Measurements from ENCODE around the gene FNBP1. TPM values are rescaled to one million over a fixed set of nuclear protein-coding genes. Genes with fewer than 3 reads are reported as not detected.

The FNBP1 gene
- total RNA-seq, 8 experiments from 2014 or later: 18.1 to 85.3 (median 29.3) TPM

GRCh38 chr9:130058154-130058553 is 15.2 kb upstream of the FNBP1 start:
- 70 to 100% (median 93%) methylated on average over 1 to 7 of the region's 7 CpGs; no CpG with 5 or more reads in 3 of the 10 experiments for WGBS, 10 experiments
- H3K4me3 ChIP-seq: no peak overlapping the region
- H3K27ac ChIP-seq: no peak overlapping the region
- no peak for ATAC-seq (replicated peaks in 6 of 8)
- peaks cover 3 to 12% of the 10 kb centered on the region in 2 donors for H3K4me1 ChIP-seq (replicated peaks in 1 of 2)
- in situ Hi-C loops (cut with MboI; ENCODE audit: low pct_unique_long_range_greater_than_20kb in 2 of 9, low sequenced_read_pairs in 9 of 9, unreplicated experiment in 9 of 9): loop anchor here in 1 of 9 experiments (25.0 kb wide), 1 partner anchor 171 kb away; no protein-coding TSS in a partner anchor

DNA sequence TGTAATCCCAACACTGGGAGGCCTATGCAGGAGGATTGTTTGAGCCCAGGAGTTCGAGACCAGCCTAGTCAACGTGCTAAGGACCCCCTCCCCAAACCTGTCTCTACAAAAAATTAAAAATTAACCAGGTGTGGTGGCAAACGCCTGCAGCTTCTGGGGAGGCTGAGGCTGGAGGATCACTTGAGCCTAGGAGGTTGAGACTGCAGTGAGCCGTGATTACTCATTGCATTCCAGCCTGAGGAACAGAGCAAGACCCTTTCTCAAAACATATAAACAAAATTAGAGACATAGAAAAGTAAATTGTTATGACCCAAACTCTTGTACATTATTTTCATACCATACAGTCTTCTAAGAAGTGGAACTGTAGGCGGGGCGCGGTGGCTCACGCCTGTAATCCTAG is 11.8 kb upstream of the FNBP1 start:
- WGBS, 10 experiments: 20 to 100% (median 77%) methylated on average over 2 to 8 of the region's 8 CpGs; no CpG with 5 or more reads in 4 of the 10 experiments
- Histone ChIP-seq H3K27ac (peak overlapping the region; percentile 98 to 99), H3K4me3 (peak overlapping the region; percentile 79 to 95 (median 94)), H3K4me1 (replicated peaks in 1 of 2) (peaks cover 17 to 26% of the 10 kb centered on the region in 2 donors)
- no peak for ATAC-seq (replicated peaks in 6 of 8)
- in situ Hi-C loops (cut with MboI; ENCODE audit: low pct_unique_long_range_greater_than_20kb in 2 of 9, low sequenced_read_pairs in 9 of 9, unreplicated experiment in 9 of 9): loop anchor here in 1 of 9 experiments (25.0 kb wide), 1 partner anchor 168 kb away; no protein-coding TSS in a partner anchor

- peaks cover 17 to 26% of the 10 kb centered on the region in 2 donors for H3K4me1 ChIP-seq (replicated peaks in 1 of 2)
Observed at GRCh38 chr9:130054325-130054786, 11.4 kb upstream of the FNBP1 start.

DNA sequence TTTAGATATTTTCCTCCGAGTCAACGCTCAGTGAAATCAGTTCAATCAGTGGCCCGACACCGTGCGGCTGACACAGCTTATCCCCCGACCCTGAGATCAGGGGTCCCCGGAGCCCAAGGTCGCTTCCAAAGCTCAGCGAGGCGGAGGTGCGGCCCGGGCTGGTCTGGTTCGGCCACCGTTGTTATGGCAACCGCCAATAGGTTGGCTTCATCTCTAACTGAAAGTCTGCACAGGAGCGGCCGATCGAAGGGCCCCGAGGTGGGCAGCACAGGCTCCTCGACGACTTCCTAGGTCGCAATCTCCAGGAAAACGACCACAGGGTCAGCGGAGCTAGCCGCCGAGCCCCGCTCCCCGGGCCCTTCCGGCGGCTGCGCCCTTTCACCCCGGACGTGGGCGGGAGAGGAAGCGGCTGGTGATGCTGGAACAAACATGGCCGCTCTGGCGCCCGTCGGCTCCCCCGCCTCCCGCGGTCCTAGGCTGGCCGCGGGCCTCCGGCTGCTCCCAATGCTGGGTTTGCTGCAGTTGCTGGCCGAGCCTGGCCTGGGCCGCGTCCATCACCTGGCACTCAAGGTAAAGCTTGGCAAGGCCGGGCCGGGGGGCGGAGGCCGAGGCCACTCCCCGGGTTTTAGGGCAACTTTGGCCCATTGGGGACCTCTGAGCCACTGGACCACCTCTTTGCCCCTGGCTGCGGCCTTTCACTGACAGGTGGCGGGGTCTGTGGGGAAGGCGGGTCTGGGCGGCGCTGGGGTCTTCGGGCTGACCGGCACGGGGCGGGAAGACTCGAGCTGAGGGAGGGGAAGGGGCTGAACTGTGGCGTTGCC is 10.7 kb upstream of the FNBP1 start, which contains the start of gene GPR107:
Gene GPR107, plus strand, starts transcription at position 403 of the 821 bp plus-strand sequence. Its CDS starts 27 bp downstream, at position 430.
- Histone ChIP-seq H3K4me3 (peak within 1 kb of the TSS; percentile 79 to 95 (median 94)), H3K4me1 (replicated peaks in 1 of 2) (peaks cover 17 to 26% of the 10 kb centered on the region in 2 donors), H3K27ac (peak within 1 kb of the TSS; percentile 98 to 99)
- ATAC-seq (replicated peaks in 6 of 8): peak; percentile 92 to 97 (median 94)
- in situ Hi-C loops (cut with MboI; ENCODE audit: low pct_unique_long_range_greater_than_20kb in 2 of 9, low sequenced_read_pairs in 9 of 9, unreplicated experiment in 9 of 9): loop anchor here in 1 of 9 experiments (25.0 kb wide), 1 partner anchor 166 kb away; no protein-coding TSS in a partner anchor
- WGBS, 10 experiments: 0 to 4% (median 0%) methylated on average over 3 to 27 of the region's 64 CpGs; no CpG with 5 or more reads in 1 of the 10 experiments

More at GRCh38 chr9:130054325-130054786, 11.4 kb upstream of the FNBP1 start:
- 0 to 6% (median 3%) methylated on average over 2 to 12 of the region's 14 CpGs; no CpG with 5 or more reads in 4 of the 10 experiments for WGBS, 10 experiments
- ATAC-seq (replicated peaks in 6 of 8): peak in 3 of 8 experiments; percentile 10 to 36 (median 13)
- Histone ChIP-seq H3K4me3 (peak overlapping the region; percentile 79 to 95 (median 94)), H3K27ac (peak overlapping the region; percentile 98 to 99)
- in situ Hi-C loops (cut with MboI; ENCODE audit: low pct_unique_long_range_greater_than_20kb in 2 of 9, low sequenced_read_pairs in 9 of 9, unreplicated experiment in 9 of 9): loop anchor here in 1 of 9 experiments (25.0 kb wide), 1 partner anchor 167 kb away; no protein-coding TSS in a partner anchor

DNA sequence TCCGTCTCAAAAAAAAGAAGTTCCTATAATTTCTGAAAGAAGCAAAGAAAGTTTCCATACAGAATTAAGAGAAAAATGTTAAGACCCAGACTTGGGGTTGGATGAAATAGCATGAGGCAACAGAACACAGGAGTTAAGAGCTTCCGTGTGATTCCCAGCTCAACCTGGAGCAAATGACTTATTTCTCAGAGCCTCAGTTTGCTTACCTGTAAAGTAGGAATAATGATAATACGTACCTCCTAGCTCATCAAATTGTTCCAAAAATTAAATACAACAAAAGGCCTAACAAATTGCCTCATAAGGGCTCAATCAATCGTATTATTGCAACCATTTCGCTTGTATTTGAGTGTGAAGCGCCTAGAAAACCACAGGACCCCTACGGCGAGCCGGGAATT is 10.1 kb upstream of the FNBP1 start:
- Histone ChIP-seq H3K27ac (peak overlapping the region; percentile 98 to 99), H3K4me3 (peak overlapping the region; percentile 79 to 95 (median 94)), H3K4me1 (replicated peaks in 1 of 2) (peaks cover 17 to 26% of the 10 kb centered on the region in 2 donors)
- 0 to 39% (median 19%) methylated on average over 1 to 8 of the region's 9 CpGs; no CpG with 5 or more reads in 1 of the 10 experiments for WGBS, 10 experiments
- in situ Hi-C loops (cut with MboI; ENCODE audit: low pct_unique_long_range_greater_than_20kb in 2 of 9, low sequenced_read_pairs in 9 of 9, unreplicated experiment in 9 of 9): loop anchor here in 1 of 9 experiments (25.0 kb wide), 1 partner anchor 166 kb away; no protein-coding TSS in a partner anchor
- ATAC-seq (replicated peaks in 6 of 8): no peak

- Histone ChIP-seq H3K4me1 (replicated peaks in 1 of 2) (peaks cover 17 to 26% of the 10 kb centered on the region in 2 donors), H3K4me3 (peak overlapping the region in 1 of 5 donors; percentile 6), H3K27ac (no peak overlapping the region)
- peak in 3 of 8 experiments; percentile 6 to 41 (median 15) for ATAC-seq (replicated peaks in 6 of 8)
- in situ Hi-C loops (cut with MboI; ENCODE audit: low pct_unique_long_range_greater_than_20kb in 2 of 9, low sequenced_read_pairs in 9 of 9, unreplicated experiment in 9 of 9): loop anchor here in 1 of 9 experiments (25.0 kb wide), 1 partner anchor 165 kb away; no protein-coding TSS in a partner anchor
Observed at GRCh38 chr9:130051855-130052254, 8.9 kb upstream of the FNBP1 start.

DNA sequence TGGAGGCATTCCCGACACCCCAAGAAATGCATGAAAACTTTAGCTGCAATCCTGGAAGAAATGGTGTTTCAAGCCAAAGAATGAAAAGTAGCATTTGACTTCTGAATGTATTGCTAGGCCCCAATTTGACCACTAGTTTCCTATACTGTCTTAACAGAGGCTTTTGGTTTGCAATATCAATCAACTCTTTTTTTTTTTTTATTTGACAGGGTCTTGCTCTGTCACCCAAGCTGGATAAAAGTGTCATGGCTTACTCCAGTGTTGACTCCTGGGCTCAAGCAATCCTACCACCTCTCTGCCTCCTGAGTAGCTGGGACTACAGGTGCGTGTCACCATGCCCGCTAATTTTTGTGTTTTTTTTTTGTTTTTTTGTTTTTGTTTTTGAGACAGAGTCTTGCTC is 7.5 kb upstream of the FNBP1 start:
- no peak for ATAC-seq (replicated peaks in 6 of 8)
- Histone ChIP-seq H3K27ac (no peak overlapping the region), H3K4me3 (no peak overlapping the region), H3K4me1 (replicated peaks in 1 of 2) (peaks cover 17 to 21% of the 10 kb centered on the region in 2 donors)
- in situ Hi-C loops (cut with MboI; ENCODE audit: low pct_unique_long_range_greater_than_20kb in 2 of 9, low sequenced_read_pairs in 9 of 9, unreplicated experiment in 9 of 9): loop anchor here in 1 of 9 experiments (25.0 kb wide), 1 partner anchor 163 kb away; no protein-coding TSS in a partner anchor
- 80 to 100% (median 93%) methylated on average over 1 to 3 of the region's 3 CpGs; no CpG with 5 or more reads in 1 of the 10 experiments for WGBS, 10 experiments

DNA sequence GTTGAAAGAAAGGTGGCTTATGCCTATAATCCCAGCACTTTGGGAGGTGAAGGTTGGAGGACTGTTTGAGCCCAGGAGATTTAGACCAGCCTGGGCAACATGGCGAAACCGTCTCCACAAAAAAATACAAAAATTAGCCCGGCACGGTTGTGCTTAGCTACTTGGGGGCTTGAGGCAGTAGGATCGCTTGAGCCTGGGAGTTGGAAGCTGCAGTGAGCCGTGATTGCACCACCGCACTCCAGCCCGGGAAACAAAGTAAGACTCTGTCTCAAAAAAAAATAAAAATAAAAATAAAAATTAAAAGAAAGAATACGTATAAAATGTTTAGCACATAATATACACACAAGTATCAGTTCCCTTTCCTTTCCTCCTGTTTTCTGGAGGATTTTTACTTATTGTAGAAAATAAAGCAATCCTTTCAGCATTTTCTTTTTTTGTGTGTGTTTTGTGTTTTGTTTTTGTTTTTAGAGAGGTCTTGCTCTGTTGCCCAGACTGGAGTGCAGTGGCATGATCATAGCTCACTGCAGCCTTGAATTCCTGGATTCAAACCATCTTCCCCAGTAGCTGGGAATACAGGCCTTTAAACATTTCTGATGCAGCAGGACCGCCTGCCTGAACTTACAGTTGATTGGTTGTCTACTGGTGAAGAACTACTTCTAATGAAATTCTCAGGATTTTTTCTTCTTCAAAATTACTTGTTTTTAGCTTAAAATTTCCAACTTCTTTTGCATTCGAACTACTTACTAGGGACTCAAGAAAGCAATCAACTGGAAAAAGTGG is 6.6 kb upstream of the FNBP1 start:
- Histone ChIP-seq H3K27ac (no peak overlapping the region), H3K4me3 (no peak overlapping the region), H3K4me1 (replicated peaks in 1 of 2) (peaks cover 14 to 15% of the 10 kb centered on the region in 2 donors)
- whole genome bisulfite sequencing, 10 experiments: 65 to 100% (median 78%) methylated on average over 2 to 10 of the region's 11 CpGs
- no peak for ATAC-seq (replicated peaks in 6 of 8)
- in situ Hi-C loops (cut with MboI; ENCODE audit: low pct_unique_long_range_greater_than_20kb in 2 of 9, low sequenced_read_pairs in 9 of 9, unreplicated experiment in 9 of 9): loop anchor here in 1 of 9 experiments (25.0 kb wide), 1 partner anchor 162 kb away; no protein-coding TSS in a partner anchor

DNA sequence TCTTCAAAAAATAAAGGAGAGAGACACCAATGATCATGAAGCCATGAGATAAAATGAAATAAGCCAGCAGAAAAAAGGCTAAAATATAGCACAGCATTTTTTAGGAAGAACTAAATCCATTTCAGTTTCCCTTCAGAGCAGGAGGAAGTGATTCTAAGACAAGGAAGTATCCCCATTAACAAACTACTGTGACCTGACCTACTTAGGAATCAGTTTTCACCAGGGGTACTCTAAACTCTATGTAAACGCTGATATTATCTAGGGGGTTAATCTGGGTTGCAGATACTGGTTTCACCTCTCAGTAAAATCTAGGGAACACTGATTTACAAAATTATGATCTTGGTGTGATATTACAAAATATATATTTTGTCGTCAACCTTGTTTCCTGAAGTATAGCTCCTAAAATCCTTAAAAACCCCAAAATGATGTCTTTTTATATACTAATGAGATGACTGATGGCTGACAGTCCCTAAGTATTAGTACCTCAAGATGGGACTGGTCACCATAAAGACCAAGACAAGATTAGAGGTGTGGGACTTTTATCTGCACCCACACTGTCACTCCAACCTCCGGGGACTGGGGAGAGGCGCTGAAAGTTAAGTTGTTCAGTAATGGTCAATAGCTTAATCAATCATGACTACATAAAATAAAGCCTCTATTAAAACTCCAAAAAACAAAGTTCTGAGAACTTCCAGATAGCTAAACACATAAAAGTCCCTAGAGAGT is 2.9 kb upstream of the FNBP1 start:
- H3K4me1 ChIP-seq (replicated peaks in 1 of 2): peaks cover 10 to 13% of the 10 kb centered on the region in 2 donors
- 17 to 100% (median 81%) methylated on average over 1 to 3 of the region's 4 CpGs for WGBS, 10 experiments
- in situ Hi-C loops (cut with MboI; ENCODE audit: low pct_unique_long_range_greater_than_20kb in 2 of 9, low sequenced_read_pairs in 9 of 9, unreplicated experiment in 9 of 9): no loop called here
- H3K27ac ChIP-seq: no peak overlapping the region
- H3K4me3 ChIP-seq: no peak overlapping the region
- no peak for ATAC-seq (replicated peaks in 6 of 8)

DNA sequence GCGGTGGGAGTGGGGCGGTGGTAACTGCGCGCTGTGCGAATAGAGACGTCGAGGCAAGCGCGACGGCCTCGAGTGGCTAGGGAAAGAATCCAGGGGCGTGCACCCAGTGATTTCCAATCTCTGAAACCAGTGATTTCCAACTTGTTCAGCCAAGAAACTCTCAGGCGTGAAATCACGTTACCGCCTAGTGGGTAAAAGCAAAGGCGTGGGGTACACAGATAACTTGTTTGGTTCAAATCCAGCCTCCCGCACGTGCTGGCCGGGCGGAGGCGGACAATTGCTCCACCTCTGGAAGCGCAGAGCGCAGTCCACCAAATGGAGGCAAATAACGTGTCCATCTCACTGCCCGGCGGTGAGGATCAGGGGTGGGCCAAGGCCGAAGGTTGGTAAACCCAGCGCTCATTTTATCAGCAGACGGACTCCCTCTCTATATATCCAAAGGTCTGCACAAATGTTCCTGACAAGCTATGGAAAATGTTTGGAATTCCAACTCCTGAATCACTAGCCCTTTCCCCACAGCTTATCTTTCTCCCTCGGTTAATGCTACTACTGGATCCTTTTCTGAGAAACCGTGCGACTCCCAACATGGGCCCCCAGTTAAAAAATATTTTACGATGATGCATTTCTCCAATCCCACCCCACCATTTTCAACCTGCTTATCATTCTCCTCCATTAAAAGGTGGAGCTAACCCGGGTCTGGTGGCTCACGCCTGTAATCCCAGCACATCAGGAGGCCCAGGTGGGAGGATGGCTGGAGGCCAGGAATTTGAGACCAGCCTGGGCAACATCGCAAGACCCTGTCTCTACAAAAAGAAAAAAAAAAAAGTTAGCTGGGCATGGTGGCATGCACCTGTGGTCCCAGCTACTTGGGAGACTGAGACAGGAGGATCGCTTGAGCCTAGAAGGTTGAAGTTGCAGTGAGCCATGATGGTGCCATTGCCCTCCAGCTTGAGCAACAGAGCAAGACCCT is 950 bp upstream of the FNBP1 start:
- H3K4me1 ChIP-seq (replicated peaks in 1 of 2): peaks cover 18 to 24% of the 10 kb centered on the region in 2 donors
- 23 to 94% (median 75%) methylated on average over 3 to 21 of the region's 37 CpGs; no CpG with 5 or more reads in 1 of the 10 experiments for WGBS, 10 experiments
- in situ Hi-C loops (cut with MboI; ENCODE audit: low pct_unique_long_range_greater_than_20kb in 2 of 9, low sequenced_read_pairs in 9 of 9, unreplicated experiment in 9 of 9): no loop called here
- peak in 2 of 8 experiments; percentile 1 to 17 for ATAC-seq (replicated peaks in 6 of 8)
- H3K27ac ChIP-seq: peak overlapping the region; percentile 76 to 90
- peak overlapping the region; percentile 63 to 81 (median 74) for H3K4me3 ChIP-seq

DNA sequence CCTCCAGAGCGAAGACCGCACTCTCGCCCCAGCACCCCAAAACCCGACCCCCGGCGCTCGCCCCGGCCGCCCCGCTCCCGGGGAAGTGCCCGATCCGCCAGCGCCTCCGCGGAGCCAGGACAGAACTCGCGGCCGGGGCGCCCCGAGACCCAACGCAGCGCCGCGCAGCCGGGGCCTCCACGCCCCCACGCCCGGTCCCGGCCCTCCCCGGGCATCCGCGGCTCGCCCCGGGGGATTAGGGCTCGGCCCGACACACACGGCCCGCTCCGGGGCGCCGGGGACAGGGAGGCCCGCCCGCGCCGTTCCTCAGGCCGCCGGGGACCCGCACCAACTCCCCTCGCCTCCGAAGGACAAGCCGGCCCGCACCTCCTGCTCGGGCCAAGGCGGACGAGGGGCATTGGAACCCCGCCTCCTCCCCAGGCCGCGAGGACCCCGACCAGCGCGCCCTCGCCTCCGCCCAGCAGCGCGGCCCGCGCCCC is 544 bp downstream of the FNBP1 start:
- peak in 4 of 8 experiments; percentile 21 to 45 (median 22) for ATAC-seq (replicated peaks in 6 of 8)
- Histone ChIP-seq H3K27ac (peak overlapping the region; percentile 86 to 90), H3K4me3 (peak overlapping the region; percentile 63 to 81 (median 74)), H3K4me1 (replicated peaks in 1 of 2) (peaks cover 18 to 24% of the 10 kb centered on the region in 2 donors)
- WGBS, 10 experiments: no CpG with 5 or more reads among the region's 68 CpGs
- in situ Hi-C loops (cut with MboI; ENCODE audit: low pct_unique_long_range_greater_than_20kb in 2 of 9, low sequenced_read_pairs in 9 of 9, unreplicated experiment in 9 of 9): no loop called here

Measured in motor neuron (in vitro differentiated cells).